GM23248 (cell line): ENCODE data around the gene TGFB3. TPM values are rescaled to one million over a fixed set of nuclear protein-coding genes. Genes with fewer than 3 reads are reported as not detected.
A peak's percentile ranks its signal among the peaks of the same experiment; 100 is the strongest.

ENCODE experiments used
- DNase-seq: peaks from one replicate; pipeline ENCODE4 v3.0.0-alpha.2; 2015
- H2AFZ ChIP-seq: fragments of 200-600 bp; sonication (generic); 2 replicates; pipeline ENCODE4 v1.6.1; 2016; ENCODE audit warnings: antibody characterized with exemption
- H3F3A ChIP-seq: fragments of 200-600 bp; sonication (generic); 2 replicates; pipeline ENCODE4 v1.6.1; 2016; ENCODE audit warnings: mild to moderate bottlenecking, antibody characterized with exemption, mixed run types; ENCODE audit not compliant: insufficient read depth
- H3K27ac ChIP-seq: fragments of 200-600 bp; sonication (generic); 2 replicates; pipeline ENCODE4 v1.5.1; 2016; ENCODE audit warnings: mild to moderate bottlenecking
- H3K27me3 ChIP-seq: fragments of 200-600 bp; sonication (generic); replicated peaks from 2 replicates; pipeline ENCODE4 v1.6.1; 2016; ENCODE audit warnings: mild to moderate bottlenecking; ENCODE audit not compliant: insufficient read depth
- H3K36me3 ChIP-seq: fragments of 200-600 bp; sonication (generic); 2 replicates; pipeline ENCODE4 v1.6.1; 2016; ENCODE audit warnings: low read depth, mild to moderate bottlenecking
- H3K4me1 ChIP-seq: fragments of 200-600 bp; sonication (generic); 2 replicates; pipeline ENCODE4 v1.6.1; 2016; ENCODE audit warnings: mild to moderate bottlenecking; ENCODE audit not compliant: insufficient read depth
- H3K4me2 ChIP-seq: fragments of 200-600 bp; sonication (generic); one replicate; pipeline ENCODE4 v1.6.1; 2016; ENCODE audit warnings: mild to moderate bottlenecking; ENCODE audit not compliant: unreplicated experiment
- H3K4me3 ChIP-seq: fragments of 200-600 bp; sonication (generic); 2 replicates; pipeline ENCODE4 v1.5.1; 2016; ENCODE audit warnings: mild to moderate bottlenecking
- H3K79me2 ChIP-seq: fragments of 200-600 bp; sonication (generic); 2 replicates; pipeline ENCODE4 v1.6.1; 2016; ENCODE audit warnings: mild to moderate bottlenecking; ENCODE audit not compliant: insufficient read depth
- H3K9ac ChIP-seq: fragments of 200-600 bp; sonication (generic); 2 replicates; pipeline ENCODE4 v1.6.1; 2016; ENCODE audit warnings: mild to moderate bottlenecking
- H3K9me2 ChIP-seq: fragments of 200-600 bp; sonication (generic); 2 replicates; pipeline ENCODE4 v1.6.1; 2016; ENCODE audit warnings: mixed run types, mild to moderate bottlenecking, moderate library complexity; ENCODE audit not compliant: insufficient read depth
- H3K9me3 ChIP-seq: fragments of 200-600 bp; sonication (generic); one replicate; pipeline ENCODE4 v1.6.1; 2017; ENCODE audit warnings: low read depth
- H4K20me1 ChIP-seq: fragments of 200-600 bp; sonication (generic); 2 replicates; pipeline ENCODE4 v1.6.0; 2016; ENCODE audit not compliant: insufficient read depth
- EZH2 ChIP-seq: fragments of 200-600 bp; sonication (generic); IDR thresholded peaks from 2 replicates; pipeline ENCODE4 v1.6.1; 2018; ENCODE audit warnings: antibody characterized with exemption, mild to moderate bottlenecking; ENCODE audit not compliant: insufficient read depth, poor library complexity, severe bottlenecking
- EZH2phosphoT487 ChIP-seq: fragments of 200-600 bp; sonication (generic); IDR thresholded peaks from 2 replicates; pipeline ENCODE4 v1.6.1; 2018; ENCODE audit warnings: antibody characterized with exemption, moderate library complexity, mild to moderate bottlenecking, low read depth; ENCODE audit not compliant: insufficient read depth
- WGBS, 2 experiments: methylation state at CpG; one replicate each; pipeline ENCODE4 v1.1.6; 2015 to 2017; ENCODE audit warnings: low lambda C conversion rate in 2 of 2, low coverage in 1 of 2; ENCODE audit errors: missing lambda C conversion rate in 2 of 2; 5-methylcytosine and 5-hydroxymethylcytosine counted together
- in situ Hi-C: fragments of 300-500 bp; cut with MboI; formaldehyde crosslinking; loops from 2 replicates; pipeline ENCODE4 v1.15.0; 2020
- polyA plus RNA-seq: library from polyadenylated mRNA; unstranded; fragments of >200 nt; fragmentation: Nextera tagmentation; extraction: Ambion mirVana; gene quantifications from 2 replicates; pipeline ENCODE4 v1.2.1, GENCODE V29; 2016
- total RNA-seq: library from RNA; depleted of rRNA; stranded (reverse); fragments of >200 nt; shearing (Covaris generic); gene quantifications from 2 replicates; pipeline ENCODE4 v1.2.3, GENCODE V29; 2014

TGFB3 gene
- total and polyA plus RNA-seq, 2 experiments from 2014 or later = 3.2 to 3.7 TPM

- 48 to 55% methylated on average over 3 of the region's 3 CpGs for WGBS, 2 experiments
- in situ Hi-C loops = no loop called here
- DNase-seq = peak; percentile 27
- Histone ChIP-seq H4K20me1 (no peaks in the 10 kb centered on the region), H3K4me1 (peaks cover 36% of the 10 kb centered on the region), H3K79me2 (no peaks in the 10 kb centered on the region), H3K9me3 (no peaks in the 10 kb centered on the region), H3K4me3 (no peak overlapping the region), H3K4me2 (peak overlapping the region; percentile 5), H2AFZ (no peak overlapping the region), H3K27me3 (no peaks in the 10 kb centered on the region), H3K9ac (no peak overlapping the region), H3K27ac (no peak overlapping the region), H3K9me2 (no peaks in the 10 kb centered on the region), H3K36me3 (no peaks in the 10 kb centered on the region), H3F3A (no peaks in the 10 kb centered on the region)
- no peak for TF ChIP-seq EZH2
- TF ChIP-seq EZH2phosphoT487 = no peak
These were observed 4.2 kb downstream of the TGFB3 start for GRCh38 chr14:75977582-75977943.

GRCh38 chr14:75976826-75977581 is 4.8 kb downstream of the TGFB3 start:
- no peaks in the 10 kb centered on the region for H3F3A ChIP-seq
- H3K4me3 ChIP-seq = no peak overlapping the region
- no peak overlapping the region for H3K27ac ChIP-seq
- in situ Hi-C loops = no loop called here
- 48 to 52% methylated on average over 8 of the region's 8 CpGs for WGBS, 2 experiments
- TF ChIP-seq EZH2phosphoT487 (no peak), EZH2 (no peak)
- DNase-seq = peak; percentile 46
- no peaks in the 10 kb centered on the region for H3K36me3 ChIP-seq
- H2AFZ ChIP-seq = no peak overlapping the region
- H3K9me2 ChIP-seq = no peaks in the 10 kb centered on the region
- peak overlapping the region; percentile 5 for H3K4me2 ChIP-seq
- no peak overlapping the region for H3K9ac ChIP-seq
- H3K27me3 ChIP-seq = no peaks in the 10 kb centered on the region
- H3K79me2 ChIP-seq = no peaks in the 10 kb centered on the region
- peaks cover 36% of the 10 kb centered on the region for H3K4me1 ChIP-seq
- H4K20me1 ChIP-seq = no peaks in the 10 kb centered on the region
- H3K9me3 ChIP-seq = no peaks in the 10 kb centered on the region

GRCh38 chr14:75972801-75973421 is 8.9 kb downstream of the TGFB3 start:
- H3K36me3 ChIP-seq = no peaks in the 10 kb centered on the region
- H3K9me3 ChIP-seq = no peaks in the 10 kb centered on the region
- WGBS, 2 experiments = 28 to 32% methylated on average over 7 of the region's 7 CpGs
- no peaks in the 10 kb centered on the region; the same call in 1 of the 2 replicates for H3F3A ChIP-seq
- H3K4me1 ChIP-seq = peaks cover 10% of the 10 kb centered on the region
- no peak overlapping the region for H2AFZ ChIP-seq
- in situ Hi-C loops = no loop called here
- no peaks in the 10 kb centered on the region for H3K9me2 ChIP-seq
- no peak overlapping the region for H3K27ac ChIP-seq
- no peaks in the 10 kb centered on the region for H3K79me2 ChIP-seq
- H3K4me2 ChIP-seq = no peak overlapping the region
- no peaks in the 10 kb centered on the region for H4K20me1 ChIP-seq
- TF ChIP-seq EZH2phosphoT487 (no peak), EZH2 (no peak)
- no peak overlapping the region for H3K9ac ChIP-seq
- H3K4me3 ChIP-seq = no peak overlapping the region
- no peak for DNase-seq
- H3K27me3 ChIP-seq = no peaks in the 10 kb centered on the region

- no peaks in the 10 kb centered on the region for H3K27me3 ChIP-seq
- no peak overlapping the region for H3K4me2 ChIP-seq
- no peak overlapping the region for H3K27ac ChIP-seq
- no peaks in the 10 kb centered on the region for H3K4me1 ChIP-seq
- H3K9me3 ChIP-seq = no peaks in the 10 kb centered on the region
- no peak for TF ChIP-seq EZH2
- DNase-seq = no peak
- no peaks in the 10 kb centered on the region for H4K20me1 ChIP-seq
- H3K79me2 ChIP-seq = no peaks in the 10 kb centered on the region
- in situ Hi-C loops = no loop called here
- WGBS, 2 experiments = 95 to 97% methylated on average over 15 of the region's 15 CpGs
- H3K9ac ChIP-seq = no peak overlapping the region
- no peak overlapping the region for H2AFZ ChIP-seq
- no peaks in the 10 kb centered on the region for H3K9me2 ChIP-seq
- no peaks in the 10 kb centered on the region; the same call in 1 of the 2 replicates for H3F3A ChIP-seq
- no peaks in the 10 kb centered on the region for H3K36me3 ChIP-seq
- no peak overlapping the region for H3K4me3 ChIP-seq
These were observed 10.3 kb downstream of the TGFB3 start for GRCh38 chr14:75971509-75971908.

- Histone ChIP-seq H3K9me3 (no peaks in the 10 kb centered on the region), H3K4me1 (no peaks in the 10 kb centered on the region), H2AFZ (no peak overlapping the region), H3K36me3 (no peaks in the 10 kb centered on the region), H3K4me2 (no peak overlapping the region), H3K27me3 (no peaks in the 10 kb centered on the region), H3K27ac (no peak overlapping the region), H3K4me3 (no peak overlapping the region), H3K9ac (no peak overlapping the region), H3K9me2 (no peaks in the 10 kb centered on the region), H3F3A (no peaks in the 10 kb centered on the region; the same call in 1 of the 2 replicates), H4K20me1 (no peaks in the 10 kb centered on the region), H3K79me2 (no peaks in the 10 kb centered on the region)
- TF ChIP-seq EZH2 (no peak), EZH2phosphoT487 (no peak)
- 92 to 95% methylated on average over 9 of the region's 9 CpGs for WGBS, 2 experiments
- in situ Hi-C loops = no loop called here
- no peak for DNase-seq
These were observed 10.8 kb downstream of the TGFB3 start for GRCh38 chr14:75970989-75971388.
